Measurements from ENCODE around the gene DIP2B. TPM values are rescaled to one million over a fixed set of nuclear protein-coding genes. Genes with fewer than 3 reads are reported as not detected.

Gene DIP2B
- total RNA-seq, 1 donor from 2014 or later, result 25.8 TPM

GRCh38 chr12:50558970-50559369, 54.2 kb downstream of the DIP2B start:
- Mint-ChIP-seq H3K36me3 (ENCODE audit: low read depth) (no peaks in the 10 kb centered on the region), H3K9me3 (ENCODE audit: low read depth) (no peaks in the 10 kb centered on the region), H3K27me3 (ENCODE audit: low read depth) (no peaks in the 10 kb centered on the region), H3K4me1 (ENCODE audit: low read depth) (peaks cover 8% of the 10 kb centered on the region), H3K4me3 (ENCODE audit: unreplicated experiment) (no peak overlapping the region), H3K27ac (ENCODE audit: unreplicated experiment) (no peak overlapping the region)
- no peak for TF ChIP-seq CTCF (IDR thresholded peaks at IDR 0.05)
- DNase-seq (ENCODE audit: low spot score), result no peak

- DNase-seq (ENCODE audit: low spot score), result no peak
- Mint-ChIP-seq H3K4me1 (ENCODE audit: low read depth) (peaks cover 15% of the 10 kb centered on the region), H3K27ac (ENCODE audit: unreplicated experiment) (no peak overlapping the region), H3K9me3 (ENCODE audit: low read depth) (no peaks in the 10 kb centered on the region), H3K4me3 (ENCODE audit: unreplicated experiment) (no peak overlapping the region), H3K36me3 (ENCODE audit: low read depth) (no peaks in the 10 kb centered on the region), H3K27me3 (ENCODE audit: low read depth) (no peaks in the 10 kb centered on the region)
- no peak for TF ChIP-seq CTCF (IDR thresholded peaks at IDR 0.05)
Observed at GRCh38 chr12:50562520-50563433, 58.0 kb downstream of the DIP2B start.

GRCh38 chr12:50563434-50563787, 58.6 kb downstream of the DIP2B start:
- Mint-ChIP-seq H3K4me1 (ENCODE audit: low read depth) (peaks cover 22% of the 10 kb centered on the region), H3K27ac (ENCODE audit: unreplicated experiment) (no peak overlapping the region), H3K36me3 (ENCODE audit: low read depth) (no peaks in the 10 kb centered on the region), H3K9me3 (ENCODE audit: low read depth) (no peaks in the 10 kb centered on the region), H3K4me3 (ENCODE audit: unreplicated experiment) (no peak overlapping the region), H3K27me3 (ENCODE audit: low read depth) (no peaks in the 10 kb centered on the region)
- no peak for TF ChIP-seq CTCF (IDR thresholded peaks at IDR 0.05)
- no peak for DNase-seq (ENCODE audit: low spot score)

GRCh38 chr12:50564237-50564947, 59.6 kb downstream of the DIP2B start:
- Mint-ChIP-seq H3K4me1 (ENCODE audit: low read depth) (peaks cover 26% of the 10 kb centered on the region), H3K27ac (ENCODE audit: unreplicated experiment) (no peak overlapping the region), H3K36me3 (ENCODE audit: low read depth) (no peaks in the 10 kb centered on the region), H3K9me3 (ENCODE audit: low read depth) (no peaks in the 10 kb centered on the region), H3K27me3 (ENCODE audit: low read depth) (no peaks in the 10 kb centered on the region), H3K4me3 (ENCODE audit: unreplicated experiment) (no peak overlapping the region)
- DNase-seq (ENCODE audit: low spot score), result no peak
- TF ChIP-seq CTCF (IDR thresholded peaks at IDR 0.05), result no peak

GRCh38 chr12:50564948-50565297, 60.1 kb downstream of the DIP2B start:
- H3K27ac Mint-ChIP-seq (ENCODE audit: unreplicated experiment), result no peak overlapping the region

More at GRCh38 chr12:50564948-50565297, 60.1 kb downstream of the DIP2B start:
- no peak for DNase-seq (ENCODE audit: low spot score)
- H3K27me3 Mint-ChIP-seq (ENCODE audit: low read depth), result no peaks in the 10 kb centered on the region
- H3K9me3 Mint-ChIP-seq (ENCODE audit: low read depth), result no peaks in the 10 kb centered on the region
- no peak overlapping the region for H3K4me3 Mint-ChIP-seq (ENCODE audit: unreplicated experiment)
- H3K4me1 Mint-ChIP-seq (ENCODE audit: low read depth), result peaks cover 28% of the 10 kb centered on the region
- TF ChIP-seq CTCF (IDR thresholded peaks at IDR 0.05), result no peak
- H3K36me3 Mint-ChIP-seq (ENCODE audit: low read depth), result no peaks in the 10 kb centered on the region

All from chondrocyte (in vitro differentiated cells).